ENCODE data around the gene CDK19. TPM values are rescaled to one million over a fixed set of nuclear protein-coding genes. Genes with fewer than 3 reads are reported as not detected.

CDK19 gene
- total and polyA plus RNA-seq, 2 of the 13 experiments (the other 11 are each of a cell fraction or from before 2014, with no cell fraction given), result 13.4 to 27.0 TPM

DNA sequence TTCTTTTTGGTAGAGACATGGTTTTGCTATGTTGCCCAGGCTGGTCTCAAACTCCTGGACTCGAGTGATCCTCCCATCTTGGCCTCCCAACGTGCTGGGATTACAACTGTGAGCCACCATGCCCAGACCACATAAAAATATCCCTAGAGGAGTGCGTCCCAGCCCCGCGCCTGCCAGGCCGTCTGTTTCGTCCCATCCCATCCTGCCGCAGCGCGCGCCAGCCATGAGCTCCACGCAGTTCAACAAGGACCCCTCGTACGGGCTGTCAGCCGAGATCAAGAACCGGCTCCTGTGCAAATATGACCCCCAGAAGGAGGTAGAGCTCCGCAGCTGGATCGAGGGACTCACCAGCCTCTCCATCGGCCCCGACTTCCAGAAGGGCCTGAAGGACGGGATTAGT is 42.7 kb upstream of the CDK19 start:
- DNase-seq (ENCODE audit: low spot score) (no peak), FAIRE-seq (no peak), ATAC-seq (no peak)
- BruUV-seq (replicated peaks), result no TSS peak
- no peaks in the 10 kb centered on the region for H3K36me3 ChIP-seq (replicated peaks in 1 of 2; ENCODE audit: control insufficient read depth in 1 of 2, insufficient read depth in 2 of 2, low read length in 2 of 2)
- no peaks in the 10 kb centered on the region for H3K9me3 ChIP-seq (ENCODE audit: low read length)
- ChIA-PET POLR2A (no interaction called here), CTCF (ENCODE audit: low intra/inter-chr PET ratio, low total read pairs) (no interaction called here)
- TF ChIP-seq KDM5A (IDR thresholded peaks at IDR 0.05; ENCODE audit: borderline replicate concordance, low read length) (no peak), ZFP36L2 (CRISPR knock-in tag; IDR thresholded peaks at IDR 0.05) (no peak), GATA4 (IDR thresholded peaks at IDR 0.05; ENCODE audit: borderline replicate concordance, low read depth) (no peak), ZNF773 (CRISPR knock-in tag; IDR thresholded peaks at IDR 0.05; ENCODE audit: borderline replicate concordance) (no peak), THAP11 (CRISPR knock-in tag; IDR thresholded peaks at IDR 0.05) (no peak), SMAD1 (CRISPR knock-in tag; IDR thresholded peaks at IDR 0.05; ENCODE audit: borderline replicate concordance, low read depth) (no peak), RFXANK (CRISPR knock-in tag; IDR thresholded peaks at IDR 0.05) (no peak), HNF4G (IDR thresholded peaks at IDR 0.05; ENCODE audit: borderline replicate concordance, low read depth, low read length) (no peak), HNF4G (CRISPR knock-in tag; IDR thresholded peaks at IDR 0.05; ENCODE audit: borderline replicate concordance, low read depth) (no peak), ZNF777 (CRISPR knock-in tag; IDR thresholded peaks at IDR 0.05) (no peak), ZNF549 (CRISPR knock-in tag; IDR thresholded peaks at IDR 0.05) (no peak), CEBPG (CRISPR knock-in tag; IDR thresholded peaks at IDR 0.05) (no peak), ZNF263 (CRISPR knock-in tag; IDR thresholded peaks at IDR 0.05) (no peak), MAF1 (CRISPR knock-in tag; IDR thresholded peaks at IDR 0.05; ENCODE audit: borderline replicate concordance) (no peak), ZNF720 (CRISPR knock-in tag; IDR thresholded peaks at IDR 0.05) (no peak), ZNF44 (CRISPR knock-in tag; IDR thresholded peaks at IDR 0.05) (no peak), TEAD3 (CRISPR knock-in tag; optimal IDR thresholded peaks at IDR 0.05; ENCODE audit: borderline replicate concordance) (no peak), KDM3A (CRISPR knock-in tag; IDR thresholded peaks at IDR 0.05; ENCODE audit: low read depth) (no peak), GFI1 (CRISPR knock-in tag; IDR thresholded peaks at IDR 0.05; ENCODE audit: borderline replicate concordance) (no peak)
- TF ChIP-seq, protein P1, sequence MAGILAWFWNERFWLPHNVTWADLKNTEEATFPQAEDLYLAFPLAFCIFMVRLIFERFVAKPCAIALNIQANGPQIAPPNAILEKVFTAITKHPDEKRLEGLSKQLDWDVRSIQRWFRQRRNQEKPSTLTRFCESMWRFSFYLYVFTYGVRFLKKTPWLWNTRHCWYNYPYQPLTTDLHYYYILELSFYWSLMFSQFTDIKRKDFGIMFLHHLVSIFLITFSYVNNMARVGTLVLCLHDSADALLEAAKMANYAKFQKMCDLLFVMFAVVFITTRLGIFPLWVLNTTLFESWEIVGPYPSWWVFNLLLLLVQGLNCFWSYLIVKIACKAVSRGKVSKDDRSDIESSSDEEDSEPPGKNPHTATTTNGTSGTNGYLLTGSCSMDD (CRISPR knock-in tag; IDR thresholded peaks at IDR 0.05), result no peak
- TF ChIP-seq, protein P2, sequence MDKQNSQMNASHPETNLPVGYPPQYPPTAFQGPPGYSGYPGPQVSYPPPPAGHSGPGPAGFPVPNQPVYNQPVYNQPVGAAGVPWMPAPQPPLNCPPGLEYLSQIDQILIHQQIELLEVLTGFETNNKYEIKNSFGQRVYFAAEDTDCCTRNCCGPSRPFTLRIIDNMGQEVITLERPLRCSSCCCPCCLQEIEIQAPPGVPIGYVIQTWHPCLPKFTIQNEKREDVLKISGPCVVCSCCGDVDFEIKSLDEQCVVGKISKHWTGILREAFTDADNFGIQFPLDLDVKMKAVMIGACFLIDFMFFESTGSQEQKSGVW (CRISPR knock-in tag; IDR thresholded peaks at IDR 0.05; ENCODE audit: borderline replicate concordance), result no peak
- peaks cover 14% of the 10 kb centered on the region for H3K4me1 ChIP-seq (ENCODE audit: insufficient read depth, low read length)
- no peak overlapping the region for H3K27ac ChIP-seq (ENCODE audit: extremely low read length, insufficient read depth, low read length)
- H4K20me1 ChIP-seq (ENCODE audit: insufficient read depth, low read length), result no peaks in the 10 kb centered on the region
- H3K9ac ChIP-seq (ENCODE audit: insufficient read depth, low read depth, low read length), result no peak overlapping the region
- in situ Hi-C loops (cut with HindIII; ENCODE audit: extremely low pct_ligation_motif_present, low pct_unique_long_range_greater_than_20kb) (no loop called here), intact Hi-C loops (cut with micrococcal nuclease; ENCODE audit: unreplicated experiment) (no loop called here)
- H3K4me2 ChIP-seq (ENCODE audit: low read depth, low read length), result no peak overlapping the region
- H3K4me3 ChIP-seq (replicated peaks in 1 of 3; ENCODE audit: insufficient read depth in 1 of 3, low read depth in 2 of 3, low read length in 3 of 3), result no peak overlapping the region
- H3K27me3 ChIP-seq (ENCODE audit: control insufficient read depth in 1 of 2, insufficient read depth in 2 of 2, low read length in 2 of 2), result no peaks in the 10 kb centered on the region
- 94% methylated on average over 21 of the region's 21 CpGs for WGBS (ENCODE audit: low lambda C conversion rate)
- no peaks in the 10 kb centered on the region for H3K79me2 ChIP-seq (ENCODE audit: insufficient read depth, low read length)
- H2AFZ ChIP-seq (ENCODE audit: low read length), result no peak overlapping the region

Data from HepG2 (cell line).